HUDEP-2 (cell line): ENCODE results near the gene RNF169.
"Not testable (repeated sequence)": the region's sequence is repeated elsewhere in the genome, so short reads cannot be mapped to it uniquely, and the experiment has no call there.

Source experiments
- DNase-seq, 76 experiments: peaks; one replicate each; lab custom pipeline; 2025; ENCODE audit not compliant: unreplicated experiment in 76 of 76; lab: John Stamatoyannopoulos, UW

Gene RNF169

GRCh38 chr11:74766905-74767304 is 18.3 kb downstream of the RNF169 start:
- DNase-seq, result no peak

GRCh38 chr11:74768172-74768651 is 19.6 kb downstream of the RNF169 start:
- not testable (repeated sequence) for DNase-seq

- no peak for DNase-seq
Observed at GRCh38 chr11:74769055-74769707, 20.5 kb downstream of the RNF169 start.

- DNase-seq, result no peak
Observed at GRCh38 chr11:74770456-74770855, 21.8 kb downstream of the RNF169 start.

GRCh38 chr11:74771139-74771538 is 22.5 kb downstream of the RNF169 start:
- no peak for DNase-seq

- DNase-seq, result no peak
Observed at GRCh38 chr11:74773476-74773875, 24.8 kb downstream of the RNF169 start.

- DNase-seq, result no peak
Observed at GRCh38 chr11:74775762-74776161, 27.1 kb downstream of the RNF169 start.

GRCh38 chr11:74776546-74776945 is 27.9 kb downstream of the RNF169 start:
- DNase-seq, result no peak

GRCh38 chr11:74777038-74777437 is 28.4 kb downstream of the RNF169 start:
- no peak for DNase-seq

- DNase-seq, result no peak
Observed at GRCh38 chr11:74777877-74778276, 29.2 kb downstream of the RNF169 start.

- no peak for DNase-seq
Observed at GRCh38 chr11:74778581-74778980, 29.9 kb downstream of the RNF169 start.

- no peak for DNase-seq
Observed at GRCh38 chr11:74780248-74781005, 31.8 kb downstream of the RNF169 start.

- DNase-seq, result no peak
Observed at GRCh38 chr11:74783241-74783871, 34.7 kb downstream of the RNF169 start.

- DNase-seq, result no peak
Observed at GRCh38 chr11:74784234-74784633, 35.6 kb downstream of the RNF169 start.

GRCh38 chr11:74784726-74785125 is 36.1 kb downstream of the RNF169 start:
- no peak for DNase-seq

GRCh38 chr11:74786574-74786973 is 37.9 kb downstream of the RNF169 start:
- no peak for DNase-seq

- no peak for DNase-seq
Observed at GRCh38 chr11:74791333-74792100, 42.9 kb downstream of the RNF169 start.

GRCh38 chr11:74806267-74806666 is 57.6 kb downstream of the RNF169 start:
- DNase-seq, result peak in 1 of 76 experiments; percentile 5

- no peak for DNase-seq
Observed at GRCh38 chr11:74809801-74810200, 61.2 kb downstream of the RNF169 start.

GRCh38 chr11:74815966-74816365 is 67.3 kb downstream of the RNF169 start:
- DNase-seq, result no peak

GRCh38 chr11:74816664-74817063 is 68.0 kb downstream of the RNF169 start:
- no peak for DNase-seq
